Adrenal gland (tissue), 12 donors: Measurements from ENCODE around the gene ADAMTSL1. TPM values are rescaled to one million over a fixed set of nuclear protein-coding genes. Genes with fewer than 3 reads are reported as not detected.
A peak's percentile ranks its signal among the peaks of the same experiment; 100 is the strongest.

Source experiments
- DNase-seq, 7 donors: peaks; one replicate each; pipeline ENCODE4 v3.0.0-alpha.2; 2019 to 2020
- H3K27ac ChIP-seq, 5 donors: fragments of 200-600 bp; sonication (generic) in 4 of 5; 1 replicate in 3 of 5; 2 replicates in 2 of 5; pipeline versions ENCODE4 v1.5.1 to v1.8.0; 2016 to 2020; ENCODE audit warnings: mild to moderate bottlenecking in 1 of 5
- H3K27me3 ChIP-seq: fragments of 200-600 bp; 2 replicates; pipeline ENCODE4 v1.8.0; 2021
- H3K36me3 ChIP-seq, 2 donors: fragments of 200-600 bp; replicated peaks in 1 of 2; 1 replicate in 1 of 2; 2 replicates in 1 of 2; pipeline versions ENCODE4 v1.5.1 to v1.8.0; 2018 to 2022
- H3K4me1 ChIP-seq, 2 donors: fragments of 200-600 bp; replicated peaks in 1 of 2; 1 replicate in 1 of 2; 2 replicates in 1 of 2; pipeline versions ENCODE4 v1.5.1 to v1.8.0; 2018 to 2021
- H3K4me3 ChIP-seq, 4 donors: fragments of 200-600 bp; sonication (generic) in 3 of 4; one replicate each; pipeline ENCODE4 v1.5.1; 2016 to 2018
- H3K9me3 ChIP-seq, 3 donors: fragments of 200-600 bp; sonication (generic) in 1 of 3; replicated peaks in 1 of 3; 1 replicate in 2 of 3; 2 replicates in 1 of 3; pipeline versions ENCODE4 v1.5.1 to v1.8.0; 2016 to 2021
- POLR2A ChIP-seq, 2 donors: fragments of 450-650 bp; IDR thresholded peaks; one replicate each; pipeline ENCODE4 v1.6.1; 2017; ENCODE audit warnings: antibody characterized with exemption in 2 of 2, mild to moderate bottlenecking in 2 of 2, moderate library complexity in 1 of 2
- WGBS, 4 donors: extraction: QIAGEN DNeasy Blood & Tissue Kit in 2 of 4; methylation state at CpG; one replicate each; pipeline versions ENCODE4 v1.1.5 to v1.1.7; 2013 to 2017; 5-methylcytosine and 5-hydroxymethylcytosine counted together
- intact Hi-C, 2 donors: fragments of 100-400 bp; cut with DNase I; formaldehyde crosslinking; loops; one replicate each; pipeline versions ENCODE4 v1.14.1 to v1.15.0; 2022 to 2023
- polyA plus RNA-seq, 3 donors: library from polyadenylated mRNA; stranded (reverse); fragments of 200-250 nt in 2 of 3; fragments of 350-450 nt in 1 of 3; fragmentation: Illumina TruSeq in 1 of 3; extraction: RNeasy Lipid Tissue Mini Kit (QIAGEN cat#74804) in 1 of 3; gene quantifications; one replicate each; pipeline ENCODE4 v1.2.3, GENCODE V29; 2013 to 2014
- total RNA-seq, 9 donors: library from RNA; depleted of rRNA in 4 of 9; stranded (reverse); fragments of >200 nt in 4 of 9; fragments of 120-200 nt in 1 of 9; fragmentation: NEBNext Ultra II Directional in 1 of 9; extraction: Animal tissue kit (Norgen Biotek cat#: 25700) in 1 of 9; gene quantifications; one replicate each; pipeline versions ENCODE4 v1.1.0 to v1.2.4, GENCODE V29; 2013 to 2023
- TF ChIP-seq, protein P1 (sequence below), 6 experiments: fragments of 450-650 bp in 4 of 6; fragments of 200-600 bp in 2 of 6; sonication (generic) in 1 of 6; IDR thresholded peaks; 1 replicate in 5 of 6; 2 replicates in 1 of 6; pipeline versions ENCODE4 v1.5.1 to v1.8.0; 2016 to 2021; ENCODE audit warnings: antibody characterized with exemption in 6 of 6, mild to moderate bottlenecking in 2 of 6, moderate library complexity in 1 of 6
- donor health status: healthy with polysubstance abuse.
- donor health status: Bipolar disorder and iron deficiency.
- donor health status: DM: yes; HTN: yes; CAD: no.
- donor health status: DM: no; HTN: no; CAD: no.
- donor health status: DM: no; HTN: no; CAD: no.
- donor health status: DM: yes; HTN: yes; CAD: no.

The ADAMTSL1 gene
- total and polyA plus RNA-seq, 12 donors = 4.9 to 38.1 (median 20.6) TPM

DNA sequence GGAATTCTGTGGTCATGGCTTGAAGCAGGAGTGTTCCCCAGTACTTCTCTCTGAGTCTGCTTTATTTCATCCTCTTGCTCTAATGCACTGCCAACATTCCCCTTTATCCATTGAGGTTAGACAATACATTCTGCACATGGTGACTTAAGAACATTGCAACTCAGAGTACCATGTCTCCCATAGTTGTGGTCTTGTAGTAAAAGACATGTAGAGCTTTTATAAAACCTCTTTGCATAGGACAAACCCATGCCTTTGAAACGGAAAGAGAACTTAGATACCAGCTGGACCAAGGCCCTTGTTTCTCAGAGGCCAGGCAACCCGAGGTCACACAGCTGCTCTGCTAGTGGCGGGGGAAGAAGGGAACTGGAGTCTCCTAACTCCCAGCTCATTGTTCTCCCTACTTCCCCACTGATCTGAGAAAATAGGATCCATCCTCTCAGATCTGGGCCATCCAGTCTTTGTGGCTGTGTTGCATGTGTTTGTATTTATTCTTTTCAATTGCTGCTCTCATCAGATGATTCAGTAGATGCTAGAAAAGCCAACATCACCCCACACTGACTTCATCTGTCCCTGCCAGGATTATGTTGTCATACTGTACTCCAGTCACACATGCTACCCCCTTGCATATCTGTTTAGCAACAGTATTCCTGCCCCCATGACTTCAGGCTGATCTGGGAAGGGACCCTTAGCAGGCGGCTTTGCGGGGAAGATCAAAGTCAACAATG is 322.2 kb downstream of the ADAMTSL1 start:
- Histone ChIP-seq H3K9me3 (no peaks in the 10 kb centered on the region), H3K27me3 (no peaks in the 10 kb centered on the region), H3K27ac (no peak overlapping the region), H3K4me3 (no peak overlapping the region), H3K4me1 (no peaks in the 10 kb centered on the region), H3K36me3 (no peaks in the 10 kb centered on the region)
- peak in 1 of 7 donors; percentile 19 for DNase-seq
- 60 to 81% (median 67%) methylated on average over 5 of the region's 5 CpGs for WGBS, 4 donors
- intact Hi-C loops = no loop called here
- TF ChIP-seq, protein P1, sequence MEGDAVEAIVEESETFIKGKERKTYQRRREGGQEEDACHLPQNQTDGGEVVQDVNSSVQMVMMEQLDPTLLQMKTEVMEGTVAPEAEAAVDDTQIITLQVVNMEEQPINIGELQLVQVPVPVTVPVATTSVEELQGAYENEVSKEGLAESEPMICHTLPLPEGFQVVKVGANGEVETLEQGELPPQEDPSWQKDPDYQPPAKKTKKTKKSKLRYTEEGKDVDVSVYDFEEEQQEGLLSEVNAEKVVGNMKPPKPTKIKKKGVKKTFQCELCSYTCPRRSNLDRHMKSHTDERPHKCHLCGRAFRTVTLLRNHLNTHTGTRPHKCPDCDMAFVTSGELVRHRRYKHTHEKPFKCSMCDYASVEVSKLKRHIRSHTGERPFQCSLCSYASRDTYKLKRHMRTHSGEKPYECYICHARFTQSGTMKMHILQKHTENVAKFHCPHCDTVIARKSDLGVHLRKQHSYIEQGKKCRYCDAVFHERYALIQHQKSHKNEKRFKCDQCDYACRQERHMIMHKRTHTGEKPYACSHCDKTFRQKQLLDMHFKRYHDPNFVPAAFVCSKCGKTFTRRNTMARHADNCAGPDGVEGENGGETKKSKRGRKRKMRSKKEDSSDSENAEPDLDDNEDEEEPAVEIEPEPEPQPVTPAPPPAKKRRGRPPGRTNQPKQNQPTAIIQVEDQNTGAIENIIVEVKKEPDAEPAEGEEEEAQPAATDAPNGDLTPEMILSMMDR (IDR thresholded peaks at IDR 0.05) = no peak
- no peak for TF ChIP-seq POLR2A (IDR thresholded peaks at IDR 0.05)

DNA sequence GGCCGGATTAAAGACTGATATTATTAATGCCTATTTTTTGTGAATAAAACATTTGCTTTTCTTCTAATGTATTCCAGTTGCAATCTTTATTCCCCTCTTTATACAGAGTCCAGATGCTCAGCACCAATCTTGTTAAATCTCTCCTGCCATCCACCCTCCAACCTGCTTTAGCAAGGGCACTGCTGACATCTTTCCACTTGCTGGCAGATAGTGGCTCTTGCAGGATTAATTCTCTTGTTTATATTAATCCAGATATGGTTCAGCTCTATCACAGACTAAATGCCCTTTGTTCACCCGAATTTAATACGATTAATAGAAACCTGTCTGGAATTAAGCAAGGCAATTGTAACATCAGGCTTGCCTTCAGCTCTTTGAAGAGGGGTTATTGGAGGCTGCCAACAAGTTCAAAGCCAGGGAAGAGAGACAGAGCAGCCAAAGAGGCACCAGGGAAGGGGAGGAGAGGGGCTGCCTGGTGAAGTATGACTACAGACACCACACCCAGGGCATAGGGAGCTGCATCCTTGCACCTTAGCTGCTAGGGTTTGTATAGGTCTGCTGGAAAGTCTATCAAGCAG is 322.8 kb downstream of the ADAMTSL1 start:
- no peaks in the 10 kb centered on the region for H3K36me3 ChIP-seq
- DNase-seq = no peak
- no peak overlapping the region for H3K27ac ChIP-seq
- H3K27me3 ChIP-seq = no peaks in the 10 kb centered on the region
- intact Hi-C loops = no loop called here
- 82 to 90% (median 84%) methylated on average over 3 of the region's 3 CpGs for WGBS, 4 donors
- TF ChIP-seq, protein P1 (IDR thresholded peaks at IDR 0.05) = no peak
- no peak for TF ChIP-seq POLR2A (IDR thresholded peaks at IDR 0.05)
- no peak overlapping the region for H3K4me3 ChIP-seq
- H3K9me3 ChIP-seq = no peaks in the 10 kb centered on the region
- no peaks in the 10 kb centered on the region for H3K4me1 ChIP-seq

DNA sequence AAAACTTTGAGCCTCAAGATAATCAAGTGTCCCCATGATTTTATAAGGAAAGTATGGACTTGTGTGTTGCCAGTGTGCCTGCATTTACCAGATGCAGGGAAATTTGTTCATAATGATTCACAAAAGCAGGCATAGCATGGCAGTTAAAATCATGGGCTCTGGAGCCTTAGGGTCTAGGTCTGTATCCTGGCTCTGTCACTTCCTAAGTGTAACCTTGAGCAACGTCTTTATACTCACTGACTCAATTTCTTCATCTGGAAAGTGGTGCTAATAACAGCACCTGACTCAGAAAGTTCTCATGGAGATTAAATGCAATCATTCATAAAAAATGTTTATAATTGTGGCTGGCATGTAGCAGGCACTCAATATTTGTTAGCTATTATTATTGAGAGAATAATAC is 324.2 kb downstream of the ADAMTSL1 start:
- no peak for DNase-seq
- WGBS, 4 donors = 19 to 39% (median 29%) methylated on average over 1 of the region's 1 CpG
- intact Hi-C loops = no loop called here
- no peaks in the 10 kb centered on the region for H3K9me3 ChIP-seq
- no peak overlapping the region for H3K4me3 ChIP-seq
- TF ChIP-seq, protein P1 (IDR thresholded peaks at IDR 0.05) = no peak
- no peak for TF ChIP-seq POLR2A (IDR thresholded peaks at IDR 0.05)
- no peaks in the 10 kb centered on the region for H3K27me3 ChIP-seq
- H3K36me3 ChIP-seq = no peaks in the 10 kb centered on the region
- H3K4me1 ChIP-seq = no peaks in the 10 kb centered on the region
- no peak overlapping the region for H3K27ac ChIP-seq

DNA sequence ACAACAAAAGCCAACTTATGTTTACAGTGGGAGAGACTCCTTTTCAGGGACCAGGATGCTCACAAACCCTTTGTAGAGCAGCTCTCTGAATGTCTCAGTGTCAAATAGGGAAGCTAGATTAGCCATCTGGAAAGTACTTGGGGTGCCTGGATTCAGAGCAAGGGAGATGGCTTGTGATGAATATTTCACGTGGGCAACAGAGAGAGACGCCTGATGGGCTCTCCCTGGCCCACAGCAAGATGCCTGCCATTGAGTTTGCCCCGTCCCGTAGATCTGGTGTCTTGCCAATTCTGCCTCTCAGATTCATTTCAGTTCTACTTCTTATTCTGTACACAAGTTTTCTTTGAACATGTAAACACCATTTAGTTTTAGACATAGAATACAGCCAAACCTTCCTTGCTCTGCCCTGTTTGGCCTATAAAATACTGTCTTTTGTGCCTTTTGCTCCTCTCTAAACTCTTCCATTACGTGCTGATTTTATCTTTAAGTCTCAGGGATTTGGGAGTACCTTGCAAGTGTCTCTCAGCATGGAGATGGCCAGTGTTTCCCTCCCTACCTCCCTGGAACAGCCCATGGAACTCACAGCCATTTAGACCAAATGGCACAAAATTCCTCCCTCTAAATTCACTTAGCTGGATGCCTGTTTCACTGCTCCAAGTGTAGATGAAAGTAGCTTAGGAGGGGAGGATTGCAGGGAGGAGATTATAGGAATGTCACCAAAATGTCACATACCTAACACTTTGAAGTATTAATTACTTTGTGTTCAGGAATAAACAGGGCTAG is 324.7 kb downstream of the ADAMTSL1 start:
- intact Hi-C loops = no loop called here
- no peak for TF ChIP-seq POLR2A (IDR thresholded peaks at IDR 0.05)
- TF ChIP-seq, protein P1 (IDR thresholded peaks at IDR 0.05) = no peak
- Histone ChIP-seq H3K27me3 (no peaks in the 10 kb centered on the region), H3K4me3 (no peak overlapping the region), H3K9me3 (no peaks in the 10 kb centered on the region), H3K36me3 (no peaks in the 10 kb centered on the region), H3K27ac (no peak overlapping the region), H3K4me1 (no peaks in the 10 kb centered on the region)
- DNase-seq = no peak
- 84 to 92% (median 87%) methylated on average over 5 of the region's 5 CpGs for WGBS, 4 donors
